Left ventricle myocardium inferior (tissue), 1 donor: ENCODE data around the gene SLC12A7. TPM values are rescaled to one million over a fixed set of nuclear protein-coding genes. Genes with fewer than 3 reads are reported as not detected.

Source experiments
- DNase-seq: peaks from one replicate; pipeline ENCODE4 v3.0.0-alpha.2; 2020
- H3K27ac ChIP-seq: fragments of 200-600 bp; replicated peaks from 2 replicates; pipeline ENCODE4 v1.8.0; 2021
- H3K27me3 ChIP-seq: fragments of 200-600 bp; 2 replicates; pipeline ENCODE4 v1.8.0; 2021; ENCODE audit warnings: low read depth
- H3K36me3 ChIP-seq: fragments of 200-600 bp; 2 replicates; pipeline ENCODE4 v1.8.0; 2021
- H3K4me1 ChIP-seq: fragments of 200-600 bp; 2 replicates; pipeline ENCODE4 v1.8.0; 2021
- H3K4me3 ChIP-seq: fragments of 200-600 bp; 2 replicates; pipeline ENCODE4 v1.8.0; 2021; ENCODE audit warnings: mild to moderate bottlenecking, moderate library complexity
- H3K9me3 ChIP-seq: fragments of 200-600 bp; replicated peaks from 2 replicates; pipeline ENCODE4 v1.8.0; 2021
- intact Hi-C: fragments of 100-400 bp; cut with micrococcal nuclease; formaldehyde crosslinking; loops from one replicate; pipeline ENCODE4 v1.11.0; 2022
- total RNA-seq: library from RNA; stranded (reverse); fragmentation: NEBNext Ultra II Directional; extraction: Animal tissue kit (Norgen Biotek cat#: 25700); gene quantifications from one replicate; pipeline ENCODE4 v1.2.1, GENCODE V29; 2021
- TF ChIP-seq, protein P1 (sequence below): fragments of 200-600 bp; IDR thresholded peaks from 2 replicates; pipeline ENCODE4 v1.8.0; 2021; ENCODE audit warnings: antibody characterized with exemption, mild to moderate bottlenecking, borderline replicate concordance
- donor health status: DM: no; HTN: yes; CAD: no; lungs with severe emphysema.

SLC12A7 gene
- total RNA-seq, 1 donor from 2014 or later: 140 TPM

DNA sequence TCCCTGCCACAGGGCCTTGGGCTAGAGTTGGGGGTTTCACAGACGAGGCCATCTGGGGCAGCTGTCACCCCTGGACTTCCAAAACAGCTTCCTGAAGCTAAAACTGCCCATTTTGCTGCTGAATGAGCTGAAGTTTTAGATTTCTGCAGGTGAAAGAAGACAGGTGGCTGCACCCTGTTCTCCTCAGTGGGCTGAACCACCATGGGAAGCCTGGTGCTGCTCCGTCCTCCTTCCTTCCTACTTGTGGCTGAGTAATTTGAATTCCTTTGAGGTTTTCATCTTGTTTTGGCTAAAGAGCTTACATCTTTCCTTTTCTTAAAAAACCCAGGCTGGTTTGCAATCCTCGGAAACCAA lies 97.9 kb downstream of the SLC12A7 start:
- H3K36me3 ChIP-seq: no peaks in the 10 kb centered on the region
- TF ChIP-seq, protein P1, sequence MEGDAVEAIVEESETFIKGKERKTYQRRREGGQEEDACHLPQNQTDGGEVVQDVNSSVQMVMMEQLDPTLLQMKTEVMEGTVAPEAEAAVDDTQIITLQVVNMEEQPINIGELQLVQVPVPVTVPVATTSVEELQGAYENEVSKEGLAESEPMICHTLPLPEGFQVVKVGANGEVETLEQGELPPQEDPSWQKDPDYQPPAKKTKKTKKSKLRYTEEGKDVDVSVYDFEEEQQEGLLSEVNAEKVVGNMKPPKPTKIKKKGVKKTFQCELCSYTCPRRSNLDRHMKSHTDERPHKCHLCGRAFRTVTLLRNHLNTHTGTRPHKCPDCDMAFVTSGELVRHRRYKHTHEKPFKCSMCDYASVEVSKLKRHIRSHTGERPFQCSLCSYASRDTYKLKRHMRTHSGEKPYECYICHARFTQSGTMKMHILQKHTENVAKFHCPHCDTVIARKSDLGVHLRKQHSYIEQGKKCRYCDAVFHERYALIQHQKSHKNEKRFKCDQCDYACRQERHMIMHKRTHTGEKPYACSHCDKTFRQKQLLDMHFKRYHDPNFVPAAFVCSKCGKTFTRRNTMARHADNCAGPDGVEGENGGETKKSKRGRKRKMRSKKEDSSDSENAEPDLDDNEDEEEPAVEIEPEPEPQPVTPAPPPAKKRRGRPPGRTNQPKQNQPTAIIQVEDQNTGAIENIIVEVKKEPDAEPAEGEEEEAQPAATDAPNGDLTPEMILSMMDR: no peak
- peaks cover 17% of the 10 kb centered on the region for H3K27me3 ChIP-seq
- intact Hi-C loops: no loop called here
- no peak overlapping the region for H3K4me3 ChIP-seq
- no peaks in the 10 kb centered on the region for H3K9me3 ChIP-seq
- no peak for DNase-seq
- H3K27ac ChIP-seq: no peak overlapping the region
- peaks cover 30% of the 10 kb centered on the region for H3K4me1 ChIP-seq

DNA sequence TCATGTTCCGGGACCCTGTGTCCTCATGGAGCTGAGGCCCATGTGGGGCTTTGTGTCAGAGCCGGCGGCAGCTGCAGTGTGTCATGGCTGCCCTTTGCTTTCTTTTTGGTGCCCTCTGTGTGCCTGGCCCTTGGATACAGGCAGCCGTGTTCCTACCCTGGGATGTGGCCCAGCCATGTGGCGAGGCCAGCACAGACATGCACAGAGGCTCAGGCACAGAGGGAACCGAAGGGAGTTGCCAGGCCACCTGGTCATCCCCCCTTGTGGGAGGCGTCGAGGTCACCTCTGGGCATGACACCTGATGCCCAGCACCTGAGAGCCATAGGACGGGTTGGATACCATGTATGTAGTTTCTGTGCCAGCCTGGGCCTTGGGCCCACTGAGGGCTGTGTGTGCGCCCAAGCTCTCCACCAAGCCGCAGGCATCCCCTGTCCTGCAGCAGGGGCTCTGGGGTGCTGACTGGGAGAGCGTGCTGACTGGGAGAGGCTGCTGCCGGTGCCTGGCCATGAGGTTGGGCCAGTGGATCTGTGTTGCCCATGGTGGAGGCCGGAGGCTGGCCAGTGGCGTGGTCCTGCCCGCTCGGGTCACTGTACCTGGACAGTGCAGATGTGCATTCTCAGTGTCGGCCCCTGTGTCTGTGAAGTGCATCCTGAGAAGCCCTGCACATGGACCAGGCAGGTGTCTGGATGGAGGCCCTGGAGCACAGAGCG lies 98.5 kb downstream of the SLC12A7 start:
- Histone ChIP-seq H3K9me3 (no peaks in the 10 kb centered on the region), H3K4me1 (peaks cover 34% of the 10 kb centered on the region), H3K27me3 (peaks cover 19% of the 10 kb centered on the region), H3K4me3 (no peak overlapping the region), H3K36me3 (no peaks in the 10 kb centered on the region), H3K27ac (no peak overlapping the region)
- TF ChIP-seq, protein P1: no peak
- peak; percentile 9 for DNase-seq
- intact Hi-C loops: no loop called here

DNA sequence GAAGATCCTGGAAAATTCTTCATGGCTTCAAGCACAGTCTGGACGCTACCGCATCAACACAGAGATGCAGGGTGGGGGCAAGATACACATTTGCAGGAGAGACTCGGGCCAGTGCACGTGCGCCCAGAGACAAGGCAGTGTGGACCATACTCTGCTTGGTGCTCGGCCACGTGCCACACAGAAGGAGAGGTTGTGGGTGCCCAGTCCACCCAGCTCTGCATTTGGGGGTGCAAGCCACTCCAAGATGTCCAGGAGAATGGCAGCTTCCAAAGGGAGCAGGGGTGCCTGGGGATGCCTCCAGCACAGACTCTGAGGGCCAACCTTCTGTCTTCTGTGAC lies 99.0 kb downstream of the SLC12A7 start:
- Histone ChIP-seq H3K36me3 (no peaks in the 10 kb centered on the region), H3K27me3 (peaks cover 22% of the 10 kb centered on the region), H3K27ac (no peak overlapping the region), H3K4me3 (no peak overlapping the region), H3K9me3 (no peaks in the 10 kb centered on the region), H3K4me1 (peaks cover 39% of the 10 kb centered on the region)
- peak; percentile 8 for DNase-seq
- TF ChIP-seq, protein P1: no peak
- intact Hi-C loops: no loop called here

DNA sequence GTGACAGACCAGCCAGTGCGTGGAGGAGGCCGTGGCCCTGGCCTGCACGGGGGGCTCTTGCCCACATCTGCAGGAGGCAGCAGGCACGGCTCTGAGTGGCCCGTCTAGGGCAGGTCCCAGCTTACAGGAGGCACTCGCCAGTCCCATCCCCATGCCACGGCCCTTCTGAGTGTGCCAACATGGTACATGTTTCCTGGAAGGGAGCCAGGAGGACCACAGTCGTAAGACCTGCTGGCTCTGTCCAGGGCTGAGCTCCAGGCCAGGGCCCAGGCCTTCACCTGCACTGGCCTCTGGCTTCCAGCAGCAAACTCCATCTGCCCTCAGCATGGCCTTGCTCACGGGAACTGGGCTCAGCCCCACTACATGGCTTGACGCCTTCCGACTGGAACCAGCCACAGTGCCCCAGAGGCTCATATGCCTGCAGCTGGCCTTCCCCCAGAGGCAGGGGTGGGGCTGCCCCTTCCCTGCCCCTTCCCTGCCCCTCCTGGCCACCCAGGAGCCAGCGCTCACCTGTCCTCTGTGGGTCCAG lies 99.5 kb downstream of the SLC12A7 start:
- H3K27me3 ChIP-seq: peaks cover 22% of the 10 kb centered on the region
- peaks cover 43% of the 10 kb centered on the region for H3K4me1 ChIP-seq
- intact Hi-C loops: no loop called here
- peak; percentile 12 for DNase-seq
- no peak overlapping the region for H3K27ac ChIP-seq
- H3K9me3 ChIP-seq: no peaks in the 10 kb centered on the region
- H3K4me3 ChIP-seq: no peak overlapping the region
- H3K36me3 ChIP-seq: no peaks in the 10 kb centered on the region
- TF ChIP-seq, protein P1: no peak

DNA sequence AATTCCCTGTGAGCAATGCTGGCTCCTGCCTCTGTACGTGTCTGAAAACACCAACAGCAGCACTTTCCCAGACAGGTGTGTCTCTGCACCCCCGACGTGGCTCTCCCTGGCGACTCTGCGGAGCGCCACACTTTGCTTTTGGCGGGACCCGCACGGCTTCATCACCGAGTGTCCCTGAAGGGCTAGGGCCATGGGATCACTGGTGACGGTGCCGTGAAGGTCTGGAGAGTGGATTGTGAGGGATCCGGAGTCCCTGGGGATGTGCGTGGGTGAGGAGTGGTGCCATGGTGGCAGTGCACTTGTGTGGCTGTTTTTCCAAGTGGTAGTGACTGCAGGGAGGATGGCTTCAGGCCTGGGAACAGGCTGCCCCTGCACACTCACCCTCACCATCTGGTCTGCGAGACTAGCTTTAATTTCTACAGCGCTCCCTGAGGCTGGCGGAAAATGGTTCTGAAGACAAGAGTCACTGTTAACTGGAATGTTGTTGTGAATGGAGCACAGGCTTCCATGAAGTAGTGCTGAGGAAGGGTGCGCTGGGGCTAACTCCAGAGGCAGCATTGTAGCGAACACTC lies 100.0 kb downstream of the SLC12A7 start:
- Histone ChIP-seq H3K4me3 (no peak overlapping the region), H3K27ac (no peak overlapping the region), H3K4me1 (peaks cover 43% of the 10 kb centered on the region), H3K27me3 (peaks cover 22% of the 10 kb centered on the region), H3K9me3 (no peaks in the 10 kb centered on the region), H3K36me3 (no peaks in the 10 kb centered on the region)
- DNase-seq: peak; percentile 10
- intact Hi-C loops: no loop called here
- TF ChIP-seq, protein P1: no peak
